LNCAP (cell line): ENCODE measurements around the gene LRRFIP1.
A peak's percentile ranks its signal among the peaks of the same experiment; 100 is the strongest.

Source experiments
- TF ChIP-seq, protein P1 (sequence below): fragments of 450-650 bp; IDR thresholded peaks from 2 replicates; pipeline ENCODE4 v1.5.1; 2017; ENCODE audit warnings: mild to moderate bottlenecking

Gene LRRFIP1

DNA sequence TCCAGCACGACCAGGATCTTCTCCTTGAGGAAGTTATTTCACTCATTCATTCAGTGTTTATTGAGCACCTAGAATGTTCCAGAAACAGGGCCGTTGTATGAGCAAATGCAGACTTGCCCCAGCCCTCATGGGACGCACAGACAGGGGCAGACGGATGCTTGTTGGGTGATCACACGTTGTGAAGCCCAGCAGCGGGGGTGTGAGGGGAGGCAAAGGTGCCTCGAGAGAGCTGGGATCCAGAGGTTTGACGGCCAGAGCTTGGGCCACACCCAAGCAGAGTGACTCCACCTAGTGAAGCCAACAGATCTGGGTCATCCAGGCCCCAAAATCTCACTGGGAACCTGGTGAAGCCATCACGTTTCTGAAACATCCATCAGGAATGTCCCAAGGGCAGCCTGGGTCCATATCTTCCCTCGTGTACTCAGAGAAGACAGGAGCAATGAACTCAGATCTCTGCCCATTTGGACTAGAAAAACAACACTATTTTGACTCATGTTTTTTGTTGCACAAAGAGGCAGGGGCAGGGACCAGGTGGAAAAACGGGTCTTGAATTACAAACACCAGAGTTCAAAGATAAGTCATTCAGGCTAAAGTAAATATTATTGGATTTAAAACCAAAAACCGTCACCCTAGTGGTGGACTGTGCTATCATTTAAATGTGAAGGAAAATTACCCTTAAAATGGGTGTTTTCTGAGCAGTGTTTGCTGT is 116.3 kb downstream of the LRRFIP1 start:
- TF ChIP-seq, protein P1, sequence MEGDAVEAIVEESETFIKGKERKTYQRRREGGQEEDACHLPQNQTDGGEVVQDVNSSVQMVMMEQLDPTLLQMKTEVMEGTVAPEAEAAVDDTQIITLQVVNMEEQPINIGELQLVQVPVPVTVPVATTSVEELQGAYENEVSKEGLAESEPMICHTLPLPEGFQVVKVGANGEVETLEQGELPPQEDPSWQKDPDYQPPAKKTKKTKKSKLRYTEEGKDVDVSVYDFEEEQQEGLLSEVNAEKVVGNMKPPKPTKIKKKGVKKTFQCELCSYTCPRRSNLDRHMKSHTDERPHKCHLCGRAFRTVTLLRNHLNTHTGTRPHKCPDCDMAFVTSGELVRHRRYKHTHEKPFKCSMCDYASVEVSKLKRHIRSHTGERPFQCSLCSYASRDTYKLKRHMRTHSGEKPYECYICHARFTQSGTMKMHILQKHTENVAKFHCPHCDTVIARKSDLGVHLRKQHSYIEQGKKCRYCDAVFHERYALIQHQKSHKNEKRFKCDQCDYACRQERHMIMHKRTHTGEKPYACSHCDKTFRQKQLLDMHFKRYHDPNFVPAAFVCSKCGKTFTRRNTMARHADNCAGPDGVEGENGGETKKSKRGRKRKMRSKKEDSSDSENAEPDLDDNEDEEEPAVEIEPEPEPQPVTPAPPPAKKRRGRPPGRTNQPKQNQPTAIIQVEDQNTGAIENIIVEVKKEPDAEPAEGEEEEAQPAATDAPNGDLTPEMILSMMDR: 0 out of 2 replicates have a peak, but pooled peaks have one; percentile 20

DNA sequence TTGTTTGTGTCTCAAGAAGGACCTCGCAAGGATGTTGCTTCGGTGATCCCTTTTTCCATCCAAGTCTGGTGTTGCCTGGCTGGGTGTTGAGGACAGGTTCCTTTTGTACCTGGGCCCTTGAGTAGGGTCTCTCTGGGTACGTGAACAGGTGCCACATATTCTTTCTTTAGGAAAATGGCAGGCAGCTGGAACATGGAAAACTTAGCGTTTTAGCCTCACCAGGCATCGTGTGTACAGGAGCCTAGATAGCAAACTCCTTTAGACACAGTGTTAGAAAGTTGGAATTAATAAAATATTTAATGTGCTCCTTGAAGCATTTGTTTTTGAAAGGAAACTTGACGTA is 116.9 kb downstream of the LRRFIP1 start:
- TF ChIP-seq, protein P1: no peak

DNA sequence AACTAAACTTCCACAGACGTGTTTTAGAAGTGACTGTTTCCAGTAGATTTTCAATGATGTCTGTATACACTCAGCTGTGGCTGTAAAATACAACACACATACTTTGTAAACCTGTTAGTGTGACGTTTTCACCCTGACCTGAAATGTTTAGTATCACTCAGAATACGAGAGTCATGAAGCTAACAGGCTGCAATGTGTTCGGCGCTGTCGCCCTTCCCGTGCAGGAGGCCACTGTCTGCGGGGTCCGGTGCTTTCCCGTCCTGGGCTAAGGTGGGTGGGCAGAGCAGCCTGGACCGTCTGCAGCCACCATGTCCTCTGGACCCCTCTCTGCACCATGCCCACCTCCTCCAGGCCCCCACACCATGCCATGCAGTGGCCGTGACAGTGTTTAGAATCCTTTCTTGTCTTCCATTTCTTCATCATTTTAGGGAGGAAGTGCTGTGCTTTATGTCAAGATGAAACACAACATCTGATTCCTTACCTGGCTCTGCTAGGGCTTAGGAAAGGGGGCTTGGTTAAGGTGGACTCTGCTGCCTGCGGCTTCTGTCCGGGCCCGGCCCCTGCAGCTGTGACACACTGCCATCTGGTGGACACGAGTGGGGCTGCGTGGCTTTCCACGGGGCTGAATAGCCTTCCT is 117.3 kb downstream of the LRRFIP1 start:
- TF ChIP-seq, protein P1: peak; percentile 90

DNA sequence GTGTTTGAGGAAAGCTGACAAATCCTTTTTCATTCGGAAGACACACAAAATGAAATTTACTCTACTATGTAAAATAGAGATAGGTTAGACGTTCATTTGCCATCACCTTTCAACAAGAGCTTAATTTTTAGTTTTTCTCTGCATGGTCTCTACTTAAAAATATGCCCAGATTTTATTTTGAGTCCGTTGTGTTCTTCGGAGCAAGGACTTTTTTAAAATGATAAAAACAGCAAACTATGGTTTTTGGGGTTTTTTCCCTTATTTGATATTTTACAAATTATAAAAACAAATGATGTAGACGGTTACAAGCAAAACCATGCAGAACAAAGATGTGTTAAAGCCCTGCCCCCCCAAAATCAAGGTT is 117.8 kb downstream of the LRRFIP1 start:
- TF ChIP-seq, protein P1: no peak

DNA sequence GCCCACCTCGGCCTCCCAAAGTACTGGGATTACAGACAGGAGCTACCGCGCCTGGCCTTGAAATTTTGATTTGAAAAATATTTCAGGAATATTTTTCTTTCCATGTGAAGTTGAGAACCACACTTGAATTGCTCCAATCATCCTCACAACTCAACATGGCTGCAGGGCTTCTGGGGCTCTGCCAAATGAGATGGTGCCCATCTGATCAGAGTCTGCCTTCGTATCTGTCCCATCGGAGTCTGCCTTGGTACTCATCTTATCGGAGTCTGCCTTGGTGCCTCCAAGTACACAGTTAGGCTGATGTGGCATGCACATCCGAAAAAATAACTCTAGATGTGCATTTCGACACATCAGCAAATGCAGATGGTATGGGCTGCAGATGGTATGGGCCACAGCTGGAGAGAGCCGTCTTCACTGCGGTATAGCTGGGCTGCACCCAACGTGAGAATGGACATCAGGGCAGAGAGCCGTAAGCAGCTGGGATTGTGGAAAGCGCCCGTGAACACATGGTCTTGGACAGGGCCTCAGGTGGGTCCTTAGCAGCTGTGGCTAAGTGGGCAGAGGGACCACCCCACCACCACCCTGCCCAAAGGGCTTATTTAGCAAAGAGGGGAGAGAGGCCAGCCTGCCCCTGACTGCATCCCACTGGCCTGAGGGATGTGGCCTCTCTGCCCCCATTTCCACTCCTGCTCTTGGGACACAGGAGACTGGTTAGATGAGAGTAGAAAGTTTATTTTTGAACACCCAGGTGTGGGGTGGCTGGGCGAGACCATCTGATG is 119.1 kb downstream of the LRRFIP1 start:
- TF ChIP-seq, protein P1: no peak

DNA sequence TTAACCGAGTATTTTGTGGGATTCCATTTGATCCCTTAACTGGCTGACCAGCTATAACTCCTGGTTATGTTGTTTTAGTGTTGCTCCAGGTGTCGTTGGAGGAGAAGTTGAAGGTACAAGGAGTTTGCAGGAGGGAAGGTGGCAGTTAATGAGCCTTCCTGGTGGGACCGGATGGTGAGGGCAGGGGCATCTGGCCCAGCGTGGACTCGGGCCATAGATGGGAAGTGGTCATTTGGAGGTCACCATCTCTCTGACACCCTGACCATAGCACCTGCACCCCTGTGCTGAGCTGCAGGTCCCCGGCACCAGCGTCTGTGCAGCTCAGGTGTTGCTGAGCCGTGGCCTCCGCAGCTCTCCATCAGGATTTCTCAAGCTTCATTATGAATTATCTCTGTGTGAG is 119.8 kb downstream of the LRRFIP1 start:
- TF ChIP-seq, protein P1: no peak

DNA sequence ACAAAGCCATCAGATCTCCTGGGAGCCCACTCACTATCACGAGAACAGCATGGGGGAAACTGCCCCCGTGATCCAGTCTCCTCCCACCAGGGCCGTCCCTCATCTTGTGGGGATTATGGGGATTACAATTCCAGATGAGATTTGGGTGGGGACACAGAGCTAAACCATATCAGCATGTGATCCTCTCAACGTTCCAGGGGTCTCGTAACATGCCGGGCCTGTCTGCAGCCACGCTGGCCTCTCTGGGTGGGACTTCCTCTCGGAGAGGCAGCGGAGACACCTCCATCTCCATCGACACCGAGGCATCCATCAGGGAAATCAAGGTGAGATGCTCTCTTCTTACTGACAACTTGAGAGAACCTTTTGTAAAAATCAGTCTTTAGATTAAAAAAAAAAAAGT is 121.6 kb downstream of the LRRFIP1 start:
- TF ChIP-seq, protein P1: no peak
